Mammary epithelial cell (primary cell): ENCODE measurements around the gene GSTT2.

Source experiments
- CTCF ChIP-seq, 2 donors: IDR thresholded peaks in 1 of 2; conservative IDR thresholded peaks in 1 of 2; 2 replicates each; pipeline ENCODE4 v1.5.1; 2011 to 2012; ENCODE audit warnings: inconsistent platforms in 2 of 2, low read length in 2 of 2, mild to moderate bottlenecking in 2 of 2, control low read depth in 1 of 2, low read depth in 1 of 2; ENCODE audit not compliant: insufficient read depth in 1 of 2; ENCODE audit errors: extremely low read depth in 1 of 2
- EZH2 ChIP-seq: IDR thresholded peaks from 2 replicates; pipeline ENCODE4 v1.6.1; 2012; ENCODE audit warnings: low read length, inconsistent platforms, borderline replicate concordance

- TF ChIP-seq CTCF (conservative IDR thresholded peaks at IDR 0.05 in 1 of 2, IDR thresholded peaks at IDR 0.05 in 1 of 2; ENCODE audit: extremely low read depth in 1 of 2, insufficient read depth in 1 of 2, low read depth in 1 of 2, low read length in 2 of 2), result no peak
- TF ChIP-seq EZH2, result no peak
These were observed 10.9 kb upstream of the GSTT2 start for GRCh38 chr22:23969071-23969470.
